Measurements from ENCODE around the gene USH2A.

DNA sequence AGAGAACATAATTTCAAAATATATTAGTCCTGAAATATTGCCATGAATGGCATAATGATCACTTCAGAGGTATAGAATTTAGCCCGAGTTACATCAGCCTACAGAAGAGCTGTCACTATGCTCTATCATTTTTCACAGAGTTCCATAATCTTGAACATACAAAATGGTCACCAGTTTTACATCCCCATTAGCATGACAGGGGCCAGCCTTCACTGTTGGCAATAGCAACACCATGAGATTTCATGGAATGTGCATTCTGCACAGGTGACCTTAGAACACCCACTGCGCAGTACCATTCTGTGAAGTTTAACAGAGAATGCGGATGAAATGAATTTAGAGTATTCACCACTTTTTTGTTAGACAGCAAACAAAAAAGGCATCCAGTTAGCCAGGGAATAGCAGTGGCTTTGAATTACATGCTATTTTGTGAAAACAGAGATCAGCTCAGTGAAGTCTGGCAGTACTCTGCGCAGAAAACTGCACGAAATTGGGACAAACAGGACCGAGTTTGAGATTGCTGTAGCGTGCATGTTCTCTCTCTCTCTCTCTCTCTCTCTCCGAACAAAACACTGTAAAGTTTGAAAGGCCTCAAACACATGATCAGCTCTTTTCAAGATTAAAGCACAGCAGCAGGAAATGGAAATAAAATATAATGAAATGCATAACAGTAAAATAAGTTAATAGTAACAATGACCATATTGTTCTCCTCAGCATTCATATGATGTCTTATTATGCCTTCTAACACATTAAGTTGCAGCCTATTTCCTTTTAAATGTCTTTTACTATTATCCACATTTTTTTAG, 349.3 kb downstream of the USH2A start:
- TF ChIP-seq, protein P1, sequence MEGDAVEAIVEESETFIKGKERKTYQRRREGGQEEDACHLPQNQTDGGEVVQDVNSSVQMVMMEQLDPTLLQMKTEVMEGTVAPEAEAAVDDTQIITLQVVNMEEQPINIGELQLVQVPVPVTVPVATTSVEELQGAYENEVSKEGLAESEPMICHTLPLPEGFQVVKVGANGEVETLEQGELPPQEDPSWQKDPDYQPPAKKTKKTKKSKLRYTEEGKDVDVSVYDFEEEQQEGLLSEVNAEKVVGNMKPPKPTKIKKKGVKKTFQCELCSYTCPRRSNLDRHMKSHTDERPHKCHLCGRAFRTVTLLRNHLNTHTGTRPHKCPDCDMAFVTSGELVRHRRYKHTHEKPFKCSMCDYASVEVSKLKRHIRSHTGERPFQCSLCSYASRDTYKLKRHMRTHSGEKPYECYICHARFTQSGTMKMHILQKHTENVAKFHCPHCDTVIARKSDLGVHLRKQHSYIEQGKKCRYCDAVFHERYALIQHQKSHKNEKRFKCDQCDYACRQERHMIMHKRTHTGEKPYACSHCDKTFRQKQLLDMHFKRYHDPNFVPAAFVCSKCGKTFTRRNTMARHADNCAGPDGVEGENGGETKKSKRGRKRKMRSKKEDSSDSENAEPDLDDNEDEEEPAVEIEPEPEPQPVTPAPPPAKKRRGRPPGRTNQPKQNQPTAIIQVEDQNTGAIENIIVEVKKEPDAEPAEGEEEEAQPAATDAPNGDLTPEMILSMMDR (IDR thresholded peaks at IDR 0.05), result no peak
- no peak for TF ChIP-seq EZH2 (IDR thresholded peaks at IDR 0.05)
- TF ChIP-seq EZH2phosphoT487 (IDR thresholded peaks at IDR 0.05), result no peak
